Stimulated activated CD4-positive, alpha-beta T cell treated with anti-CD3 and anti-CD28 coated beads, Interleukin-12 subunit alpha, Interleukin-12 subunit beta, amount 100 ng/mL, for 24 hours (primary cell): Measurements from ENCODE around the gene RGS1.

Experiments used
- DNase-seq, 2 experiments: peaks; one replicate each; pipeline ENCODE4 v3.0.0-alpha.2; 2020; ENCODE audit warnings: low read depth in 2 of 2

The RGS1 gene

GRCh38 chr1:192620071-192620635 is 44.6 kb downstream of the RGS1 start:
- DNase-seq: no peak

- no peak for DNase-seq
Observed at GRCh38 chr1:192626366-192627179, 51.0 kb downstream of the RGS1 start.

- no peak for DNase-seq
Observed at GRCh38 chr1:192627901-192628300, 52.3 kb downstream of the RGS1 start.

GRCh38 chr1:192628396-192629057 is 53.0 kb downstream of the RGS1 start:
- DNase-seq: no peak

GRCh38 chr1:192629612-192630011 is 54.0 kb downstream of the RGS1 start:
- no peak for DNase-seq
